Measurements from ENCODE around the gene CNTN6.

CNTN6 gene

GRCh38 chr3:1444195-1444594, 351.4 kb downstream of the CNTN6 start:
- DNase-seq, result no peak

GRCh38 chr3:1446531-1446930, 353.7 kb downstream of the CNTN6 start:
- DNase-seq, result no peak

GRCh38 chr3:1447452-1447851, 354.6 kb downstream of the CNTN6 start:
- no peak for DNase-seq

- no peak for DNase-seq
These were observed 355.6 kb downstream of the CNTN6 start for GRCh38 chr3:1448443-1448842.
